ENCODE results near the gene RCSD1. TPM values are rescaled to one million over a fixed set of nuclear protein-coding genes. Genes with fewer than 3 reads are reported as not detected.

The RCSD1 gene
- polyA plus RNA-seq, 3 donors = 116 to 218 (median 216) TPM

DNA sequence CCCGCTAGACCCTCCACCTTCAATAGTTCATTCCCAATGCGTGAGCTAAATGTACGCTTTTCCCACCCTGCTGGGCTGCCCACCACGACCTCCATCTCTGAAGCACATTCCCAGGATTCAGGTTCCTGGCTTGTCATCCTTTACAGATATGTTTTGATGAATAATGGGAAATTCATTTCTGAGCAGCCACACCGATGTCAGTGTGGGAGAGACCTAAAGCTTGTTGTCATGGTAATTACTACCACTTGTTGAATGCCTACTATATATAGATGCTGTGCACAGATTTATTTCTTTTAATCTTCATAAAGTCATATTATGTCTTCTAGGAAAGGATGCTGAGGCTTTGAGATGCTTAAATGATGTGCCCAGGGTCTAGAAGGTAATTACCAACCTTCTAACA is 8.0 kb downstream of the RCSD1 start:
- Histone ChIP-seq H3K4me2 (replicated peaks; ENCODE audit: extremely low read depth, low read length, poor library complexity, severe bottlenecking) (peak overlapping the region; percentile 67), H4K20me1 (ENCODE audit: insufficient read depth, low read length) (peaks cover 100% of the 10 kb centered on the region), H3K9ac (ENCODE audit: insufficient read depth, low read length, poor library complexity, severe bottlenecking) (no peak overlapping the region)

DNA sequence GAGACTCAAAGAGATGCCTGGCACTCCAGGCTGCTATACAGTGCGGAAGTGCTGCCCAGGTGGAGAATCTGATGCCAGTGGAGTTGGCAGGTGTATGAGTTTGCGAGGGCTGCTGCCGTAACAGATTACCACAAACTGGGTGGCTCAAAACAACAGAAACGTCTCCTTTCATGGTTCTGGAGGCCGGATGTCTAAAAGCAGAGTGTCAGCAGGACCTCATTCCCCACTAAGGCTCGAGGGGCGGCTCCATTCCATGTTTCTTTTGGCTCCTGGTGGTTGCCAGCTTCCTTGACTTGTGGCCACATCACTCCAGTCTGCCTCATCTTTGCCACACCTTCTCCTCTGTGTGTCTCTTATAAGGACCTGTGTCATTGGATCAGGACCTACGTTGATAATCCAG is 10.0 kb downstream of the RCSD1 start:
- Histone ChIP-seq H3K27me3 (ENCODE audit: control insufficient read depth in 2 of 2, insufficient read depth in 2 of 2, low read length in 2 of 2) (no peaks in the 10 kb centered on the region), H2AFZ (ENCODE audit: insufficient read depth, low read depth, low read length, poor library complexity, severe bottlenecking) (no peak overlapping the region), H3K4me2 (replicated peaks; ENCODE audit: extremely low read depth, low read length, poor library complexity, severe bottlenecking) (no peak overlapping the region), H4K20me1 (ENCODE audit: insufficient read depth, low read length) (peaks cover 100% of the 10 kb centered on the region), H3K4me1 (ENCODE audit: control insufficient read depth in 1 of 2, insufficient read depth in 2 of 2, low read length in 2 of 2) (peaks cover 57% of the 10 kb centered on the region in 2 donors), H3K9ac (ENCODE audit: insufficient read depth, low read length, poor library complexity, severe bottlenecking) (no peak overlapping the region), H3K9me3 (replicated peaks in 1 of 2; ENCODE audit: control insufficient read depth in 1 of 2, insufficient read depth in 1 of 2, low read length in 2 of 2) (no peaks in the 10 kb centered on the region), H3K4me3 (replicated peaks in 1 of 3; ENCODE audit: low read depth in 2 of 3, low read length in 3 of 3) (no peak overlapping the region), H3K36me3 (replicated peaks in 1 of 2; ENCODE audit: control insufficient read depth in 1 of 2, insufficient read depth in 2 of 2, low read length in 2 of 2) (peaks cover 80 to 89% of the 10 kb centered on the region in 2 donors), H3K79me2 (ENCODE audit: insufficient read depth, low read length) (peaks cover 100% of the 10 kb centered on the region), H3K27ac (ENCODE audit: low read depth in 1 of 2, low read length in 2 of 2) (peak overlapping the region; percentile 17 to 52)
- TF ChIP-seq CTCF (IDR thresholded peaks at IDR 0.05) = no peak
- no peak for DNase-seq
- Mint-ChIP-seq H3K4me1 (peaks cover 93% of the 10 kb centered on the region), H3K36me3 (peaks cover 65 to 90% of the 10 kb centered on the region in 2 donors), H3K27me3 (ENCODE audit: low read depth in 3 of 3) (no peaks in the 10 kb centered on the region), H3K4me3 (no peak overlapping the region), H3K27ac (peak overlapping the region in 4 of 7 donors; percentile 53 to 98 (median 82)), H3K9me3 (no peaks in the 10 kb centered on the region)
- intact Hi-C loops (cut with micrococcal nuclease) = no loop called here
- 90% methylated on average over 5 of the region's 8 CpGs for WGBS (ENCODE audit: insufficient coverage)

More for the DNA sequence above, 8.0 kb downstream of the RCSD1 start:
- Histone ChIP-seq H3K9me3 (replicated peaks in 1 of 2; ENCODE audit: control insufficient read depth in 1 of 2, insufficient read depth in 1 of 2, low read length in 2 of 2) (no peaks in the 10 kb centered on the region), H3K4me1 (ENCODE audit: control insufficient read depth in 1 of 2, insufficient read depth in 2 of 2, low read length in 2 of 2) (peaks cover 63 to 64% of the 10 kb centered on the region in 2 donors), H3K36me3 (replicated peaks in 1 of 2; ENCODE audit: control insufficient read depth in 1 of 2, insufficient read depth in 2 of 2, low read length in 2 of 2) (peaks cover 74 to 90% of the 10 kb centered on the region in 2 donors), H3K27ac (ENCODE audit: low read depth in 1 of 2, low read length in 2 of 2) (peak overlapping the region; percentile 53 to 94), H3K79me2 (ENCODE audit: insufficient read depth, low read length) (peaks cover 100% of the 10 kb centered on the region), H3K4me3 (replicated peaks in 1 of 3; ENCODE audit: low read depth in 2 of 3, low read length in 3 of 3) (peak overlapping the region in 1 of 3 experiments; percentile 54), H2AFZ (ENCODE audit: insufficient read depth, low read depth, low read length, poor library complexity, severe bottlenecking) (no peak overlapping the region), H3K27me3 (ENCODE audit: control insufficient read depth in 2 of 2, insufficient read depth in 2 of 2, low read length in 2 of 2) (no peaks in the 10 kb centered on the region)
- no peaks in the 10 kb centered on the region for H3K27me3 Mint-ChIP-seq (ENCODE audit: low read depth in 3 of 3)
- peaks cover 93% of the 10 kb centered on the region for H3K4me1 Mint-ChIP-seq
- H3K27ac Mint-ChIP-seq = peak overlapping the region; percentile 70 to 98 (median 87)
- no peaks in the 10 kb centered on the region for H3K9me3 Mint-ChIP-seq
- 25% methylated on average over 1 of the region's 5 CpGs for WGBS (ENCODE audit: insufficient coverage)
- DNase-seq = no peak
- TF ChIP-seq CTCF (IDR thresholded peaks at IDR 0.05) = no peak
- H3K36me3 Mint-ChIP-seq = peaks cover 70 to 94% of the 10 kb centered on the region in 2 donors
- intact Hi-C loops (cut with micrococcal nuclease) = loop anchor here (5.0 to 10.0 kb wide), 2 partner anchors 36 to 73 kb away; no protein-coding TSS in a partner anchor
- peak overlapping the region in 1 of 2 donors; percentile 73 for H3K4me3 Mint-ChIP-seq

All from CD14-positive monocyte (primary cell).